ENCODE measurements around the gene LBP.

GRCh38 chr20:38298768-38299288, 47.5 kb upstream of the LBP start:
- no peak for TF ChIP-seq CTCF (IDR thresholded peaks at IDR 0.05)
- TF ChIP-seq POLR2A (IDR thresholded peaks at IDR 0.05): no peak
